Right lobe of liver (tissue), 6 donors: Measurements from ENCODE around the gene TCF4. TPM values are rescaled to one million over a fixed set of nuclear protein-coding genes. Genes with fewer than 3 reads are reported as not detected.

Source experiments
- ATAC-seq, 4 donors: fragments of 200-7000 bp; cut with Tn5 transposase; one replicate each; pipeline ENCODE4 v1.9.1; 2020; ENCODE audit warnings: mild to moderate bottlenecking in 4 of 4, moderate library complexity in 4 of 4
- DNase-seq, 3 donors: peaks; one replicate each; pipeline ENCODE4 v3.0.0-alpha.2; 2020
- H3K27ac ChIP-seq, 3 donors: fragments of 200-600 bp; one replicate each; pipeline ENCODE4 v1.8.0; 2022
- H3K27me3 ChIP-seq, 2 donors: fragments of 200-600 bp; one replicate each; pipeline ENCODE4 v1.8.0; 2022
- H3K36me3 ChIP-seq, 4 donors: fragments of 200-600 bp; sonication (generic) in 1 of 4; one replicate each; pipeline versions ENCODE4 v1.5.1 to v1.8.0; 2017 to 2022; ENCODE audit warnings: control low read depth in 1 of 4
- H3K4me1 ChIP-seq, 4 donors: fragments of 200-600 bp; sonication (generic) in 1 of 4; one replicate each; pipeline versions ENCODE4 v1.5.1 to v1.8.0; 2017 to 2022; ENCODE audit warnings: control low read depth in 1 of 4
- H3K4me3 ChIP-seq, 3 donors: fragments of 200-600 bp; one replicate each; pipeline ENCODE4 v1.8.0; 2022
- H3K9me3 ChIP-seq, 4 donors: fragments of 200-600 bp; sonication (generic) in 1 of 4; one replicate each; pipeline versions ENCODE4 v1.5.1 to v1.8.0; 2017 to 2022; ENCODE audit warnings: control low read depth in 1 of 4
- CTCF ChIP-seq, 4 donors: fragments of 200-600 bp in 3 of 4; fragments of 450-650 bp in 1 of 4; IDR thresholded peaks; one replicate each; pipeline versions ENCODE4 v1.5.1 to v1.8.0; 2016 to 2022; ENCODE audit warnings: antibody characterized with exemption in 4 of 4, mild to moderate bottlenecking in 2 of 4
- POLR2A ChIP-seq: fragments of 450-650 bp; IDR thresholded peaks from one replicate; pipeline ENCODE4 v1.6.1; 2017; ENCODE audit warnings: antibody characterized with exemption, mild to moderate bottlenecking
- WGBS: methylation state at CpG from one replicate; pipeline ENCODE4 v1.1.6; 2018; ENCODE audit warnings: low coverage, low lambda C conversion rate; ENCODE audit not compliant: insufficient coverage; ENCODE audit errors: missing lambda C conversion rate; 5-methylcytosine and 5-hydroxymethylcytosine counted together
- intact Hi-C, 2 donors: fragments of 100-400 bp; cut with DNase I; formaldehyde crosslinking; loops; one replicate each; pipeline versions ENCODE4 v1.11.2 to v1.14.1; 2022
- total RNA-seq, 6 experiments: library from RNA; depleted of rRNA in 2 of 6; stranded (reverse); fragments of >200 nt in 2 of 6; fragmentation: NEBNext Ultra II Directional in 3 of 6; extraction: Animal tissue kit (Norgen Biotek cat#: 25700) in 3 of 6; gene quantifications; one replicate each; pipeline versions ENCODE4 v1.1.0 to v1.2.4, GENCODE V29; 2016 to 2023
- donor health status: DM: no; HTN: yes; CAD: no.
- donor health status: DM: no; HTN: no; CAD: no.
- donor health status: DM: no; HTN: no; CAD: no.
- donor health status: DM: no; HTN: yes; CAD: no.
- donor health status: DM: no; HTN: yes; CAD: no.

TCF4 gene
- total RNA-seq, 6 experiments from 2014 or later = 8.1 to 19.5 (median 10.4) TPM

- Histone ChIP-seq H3K27ac (no peak overlapping the region), H3K27me3 (no peaks in the 10 kb centered on the region), H3K36me3 (no peaks in the 10 kb centered on the region), H3K4me1 (no peaks in the 10 kb centered on the region), H3K4me3 (no peak overlapping the region), H3K9me3 (no peaks in the 10 kb centered on the region)
- 78% methylated on average over 1 of the region's 1 CpG for WGBS
- no peak for ATAC-seq
- TF ChIP-seq CTCF (IDR thresholded peaks at IDR 0.05) = no peak
- TF ChIP-seq POLR2A = no peak
- no peak for DNase-seq
- intact Hi-C loops = no loop called here
Measured at GRCh38 chr18:55360061-55360460, 227.9 kb downstream of the TCF4 start.

- intact Hi-C loops = no loop called here
Measured at GRCh38 chr18:55356815-55357214, 231.2 kb downstream of the TCF4 start.

GRCh38 chr18:55355223-55355622, 232.8 kb downstream of the TCF4 start:
- no peaks in the 10 kb centered on the region for H3K4me1 ChIP-seq
- no peaks in the 10 kb centered on the region for H3K27me3 ChIP-seq
- TF ChIP-seq CTCF (IDR thresholded peaks at IDR 0.05) (no peak), POLR2A (no peak)
- ATAC-seq (no peak), DNase-seq (no peak)
- H3K4me3 ChIP-seq = no peak overlapping the region
- WGBS = 57% methylated on average over 2 of the region's 4 CpGs
- intact Hi-C loops = no loop called here
- H3K36me3 ChIP-seq = no peaks in the 10 kb centered on the region
- H3K27ac ChIP-seq = no peak overlapping the region
- H3K9me3 ChIP-seq = no peaks in the 10 kb centered on the region

More at GRCh38 chr18:55356815-55357214, 231.2 kb downstream of the TCF4 start:
- H3K36me3 ChIP-seq = no peaks in the 10 kb centered on the region
- H3K4me3 ChIP-seq = no peak overlapping the region
- TF ChIP-seq CTCF (IDR thresholded peaks at IDR 0.05) (no peak), POLR2A (no peak)
- H3K4me1 ChIP-seq = no peaks in the 10 kb centered on the region
- H3K9me3 ChIP-seq = no peaks in the 10 kb centered on the region
- 81% methylated on average over 3 of the region's 3 CpGs for WGBS
- no peak overlapping the region for H3K27ac ChIP-seq
- ATAC-seq (no peak), DNase-seq (no peak)
- no peaks in the 10 kb centered on the region for H3K27me3 ChIP-seq

- TF ChIP-seq POLR2A (no peak), CTCF (IDR thresholded peaks at IDR 0.05) (no peak)
- DNase-seq = no peak
Measured at GRCh38 chr18:55354795-55355194, 233.2 kb downstream of the TCF4 start.

GRCh38 chr18:55353806-55354205, 234.2 kb downstream of the TCF4 start:
- no peaks in the 10 kb centered on the region for H3K36me3 ChIP-seq
- TF ChIP-seq CTCF (IDR thresholded peaks at IDR 0.05) (no peak), POLR2A (no peak)
- H3K4me3 ChIP-seq = no peak overlapping the region
- DNase-seq (no peak), ATAC-seq (no peak)
- intact Hi-C loops = no loop called here
- no peaks in the 10 kb centered on the region for H3K9me3 ChIP-seq
- 37% methylated on average over 3 of the region's 3 CpGs for WGBS
- H3K4me1 ChIP-seq = no peaks in the 10 kb centered on the region
- no peaks in the 10 kb centered on the region for H3K27me3 ChIP-seq
- H3K27ac ChIP-seq = no peak overlapping the region

More at GRCh38 chr18:55354795-55355194, 233.2 kb downstream of the TCF4 start:
- H3K4me3 ChIP-seq = no peak overlapping the region
- intact Hi-C loops = no loop called here
- no peaks in the 10 kb centered on the region for H3K27me3 ChIP-seq
- 44% methylated on average over 4 of the region's 4 CpGs for WGBS
- no peak overlapping the region for H3K27ac ChIP-seq
- no peaks in the 10 kb centered on the region for H3K9me3 ChIP-seq
- no peaks in the 10 kb centered on the region for H3K36me3 ChIP-seq
- no peaks in the 10 kb centered on the region for H3K4me1 ChIP-seq
- no peak for ATAC-seq
